GM18505 (cell line): ENCODE measurements around the gene UBL4A.

Experiments
- ATAC-seq: cut with Tn5 transposase; IDR thresholded peaks from one replicate; pipeline ENCODE4 v1.9.1; 2021; ENCODE audit not compliant: unreplicated experiment
- POLR2A ChIP-seq: IDR thresholded peaks from 4 replicates; pipeline ENCODE4 v1.6.1; 2011; ENCODE audit warnings: borderline replicate concordance; ENCODE audit not compliant: insufficient read depth, insufficient read length; ENCODE audit errors: extremely low read depth

Gene UBL4A

DNA sequence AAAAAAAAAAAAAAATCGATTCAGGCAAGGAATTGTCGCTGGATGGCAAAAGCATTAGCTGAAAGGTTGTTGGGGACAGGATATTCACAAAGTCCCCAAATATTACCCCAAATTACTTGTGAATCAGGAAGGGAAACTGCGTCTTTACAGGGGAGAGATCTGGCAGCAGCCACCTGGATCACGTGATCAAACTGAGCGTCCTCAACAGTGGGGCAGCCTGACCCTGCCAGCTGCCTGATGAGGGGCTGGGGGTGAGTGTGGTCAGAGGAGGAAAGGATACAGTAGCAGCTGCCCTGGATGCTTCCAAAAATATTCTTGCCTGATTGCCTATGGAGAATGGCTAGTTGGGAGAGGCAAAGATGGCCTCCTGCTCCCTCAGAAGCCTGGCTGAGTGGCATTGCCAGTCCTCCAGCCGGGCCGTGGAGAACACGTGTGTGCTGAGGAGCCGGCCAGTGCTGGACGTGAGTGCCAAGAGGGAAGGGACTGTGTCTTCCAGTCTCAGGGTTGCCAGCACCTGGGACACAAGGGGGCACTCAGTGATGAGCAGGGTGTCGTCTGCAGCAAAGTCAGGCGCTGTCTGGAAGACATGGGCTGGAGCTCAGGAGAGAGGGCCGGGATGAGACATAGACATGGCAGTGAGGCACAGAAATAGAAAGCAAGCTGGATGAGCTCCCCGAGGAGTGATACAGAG lies 4.4 kb downstream of the UBL4A start:
- no peak for TF ChIP-seq POLR2A
- no peak for ATAC-seq

DNA sequence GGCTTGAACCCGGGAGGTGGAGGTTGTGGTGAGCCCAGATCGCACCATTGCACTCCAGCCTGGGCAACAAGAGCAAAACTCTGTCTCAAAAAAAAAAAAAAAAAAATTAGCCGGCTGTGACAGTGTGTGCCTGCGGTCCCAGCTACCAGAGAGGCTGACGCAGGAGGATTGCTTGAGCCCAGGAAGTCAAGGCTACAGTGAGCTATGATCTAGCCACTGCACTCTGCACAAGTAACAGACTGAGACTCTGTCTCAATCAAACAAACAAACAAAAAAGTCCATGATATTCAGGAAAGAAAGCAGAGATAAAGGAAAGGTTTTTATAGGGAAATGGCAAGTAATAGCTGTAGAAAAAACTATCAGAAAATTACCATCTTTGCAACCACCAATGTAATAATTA lies 5.2 kb downstream of the UBL4A start:
- no peak for TF ChIP-seq POLR2A
- ATAC-seq, result no peak

DNA sequence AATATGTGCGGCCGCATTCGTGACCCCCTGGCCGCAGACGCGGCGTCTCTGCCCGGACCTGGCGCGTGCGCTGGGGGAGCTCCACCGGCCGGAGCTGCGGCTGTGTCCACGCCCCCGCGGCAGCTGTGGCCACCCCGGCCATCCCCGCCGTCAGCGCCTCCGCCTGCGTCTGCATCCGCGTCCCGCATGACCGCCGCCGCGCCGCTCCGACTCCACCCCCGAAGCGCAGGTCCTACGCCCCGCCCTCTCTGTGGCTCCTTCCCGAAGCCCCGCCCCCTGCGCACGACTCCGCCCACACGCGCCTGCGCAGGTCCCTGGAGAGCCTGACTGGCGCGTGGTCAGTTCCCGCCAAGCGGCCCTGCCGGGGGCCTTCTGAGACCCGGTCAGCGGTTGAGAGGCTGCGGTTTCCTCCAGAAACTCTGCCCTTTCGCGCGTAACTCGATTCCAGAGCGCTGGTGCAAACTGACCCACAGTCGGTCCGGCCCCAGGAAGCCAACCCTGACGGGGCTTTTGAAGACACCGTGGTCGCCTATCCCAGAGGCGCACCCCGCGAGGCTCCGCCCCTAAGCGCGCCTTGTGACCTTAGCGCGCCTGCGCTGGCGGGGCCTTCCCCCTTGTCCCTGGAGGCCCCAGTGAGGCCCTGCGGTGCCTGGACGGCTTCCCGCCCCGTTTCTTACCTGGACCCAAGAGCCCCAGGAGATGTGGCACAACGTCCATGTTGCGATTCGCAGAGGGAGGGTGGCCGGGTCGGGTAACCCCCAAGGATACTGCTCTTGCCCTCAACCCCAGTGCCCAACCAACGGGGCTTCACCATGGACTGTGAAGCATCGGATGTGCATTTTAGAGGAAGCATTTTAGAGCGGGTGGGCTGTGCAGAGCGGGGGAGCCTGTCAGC lies 7.4 kb downstream of the UBL4A start, which contains the start of gene LAGE3:
LAGE3 (minus strand) TSS at position 554 of the 895 bp plus-strand sequence; CDS start at position 188, 366 bp downstream.
- peak; percentile 82 for ATAC-seq
- peak; percentile 71 for TF ChIP-seq POLR2A

DNA sequence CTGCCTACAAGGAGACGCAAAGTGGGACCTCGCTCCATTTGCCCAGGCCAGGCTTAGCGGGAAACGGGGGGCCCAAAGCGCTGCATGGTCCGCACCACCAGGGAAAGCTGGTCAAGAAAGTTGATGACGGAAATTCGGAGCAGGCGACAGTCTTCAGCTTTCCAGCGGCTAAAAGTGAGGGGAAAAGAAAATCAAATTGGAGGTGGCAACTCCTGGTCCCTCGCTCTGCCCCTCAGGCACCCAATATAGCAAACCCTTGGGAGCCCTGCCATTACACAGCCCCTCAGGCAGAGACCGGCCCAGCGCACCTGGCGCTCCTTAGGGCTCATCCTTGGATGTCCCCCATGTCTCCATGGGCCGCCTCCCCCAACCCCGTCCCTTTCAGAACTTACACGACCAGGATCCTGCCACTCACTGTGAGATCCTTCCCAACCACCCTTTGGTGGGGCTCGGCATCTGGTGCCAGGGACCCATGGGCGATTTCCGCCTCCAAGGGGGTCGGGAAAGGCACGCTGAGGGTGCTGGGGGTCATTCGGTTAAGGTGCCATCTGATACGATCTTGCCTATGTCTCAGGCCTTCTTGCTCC lies 8.4 kb downstream of the UBL4A start:
- ATAC-seq, result no peak
- no peak for TF ChIP-seq POLR2A

DNA sequence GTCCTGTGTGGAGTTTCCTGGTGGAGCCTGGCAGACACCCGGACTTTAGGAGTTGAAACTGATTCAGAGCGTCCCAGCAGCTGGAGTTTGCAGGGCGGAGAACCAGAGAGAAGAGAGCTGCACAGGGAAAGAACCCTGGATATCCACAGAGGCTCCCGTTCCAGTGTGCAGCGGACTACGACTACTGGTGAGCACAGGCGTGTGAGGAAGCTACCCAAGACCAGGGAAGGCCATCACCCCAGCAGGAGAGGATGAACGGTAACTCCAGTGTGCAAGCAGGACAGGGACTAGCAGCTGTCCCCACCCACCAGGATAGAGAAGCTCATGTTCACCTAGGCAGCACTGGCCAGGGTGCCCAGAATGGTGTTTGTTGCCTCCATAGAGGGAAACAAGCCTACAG lies 9.6 kb downstream of the UBL4A start:
- TF ChIP-seq POLR2A, result no peak
- no peak for ATAC-seq

- no peak for TF ChIP-seq POLR2A
- ATAC-seq, result no peak
Measured at GRCh38 chrX:154473683-154474082, 12.7 kb downstream of the UBL4A start.

DNA sequence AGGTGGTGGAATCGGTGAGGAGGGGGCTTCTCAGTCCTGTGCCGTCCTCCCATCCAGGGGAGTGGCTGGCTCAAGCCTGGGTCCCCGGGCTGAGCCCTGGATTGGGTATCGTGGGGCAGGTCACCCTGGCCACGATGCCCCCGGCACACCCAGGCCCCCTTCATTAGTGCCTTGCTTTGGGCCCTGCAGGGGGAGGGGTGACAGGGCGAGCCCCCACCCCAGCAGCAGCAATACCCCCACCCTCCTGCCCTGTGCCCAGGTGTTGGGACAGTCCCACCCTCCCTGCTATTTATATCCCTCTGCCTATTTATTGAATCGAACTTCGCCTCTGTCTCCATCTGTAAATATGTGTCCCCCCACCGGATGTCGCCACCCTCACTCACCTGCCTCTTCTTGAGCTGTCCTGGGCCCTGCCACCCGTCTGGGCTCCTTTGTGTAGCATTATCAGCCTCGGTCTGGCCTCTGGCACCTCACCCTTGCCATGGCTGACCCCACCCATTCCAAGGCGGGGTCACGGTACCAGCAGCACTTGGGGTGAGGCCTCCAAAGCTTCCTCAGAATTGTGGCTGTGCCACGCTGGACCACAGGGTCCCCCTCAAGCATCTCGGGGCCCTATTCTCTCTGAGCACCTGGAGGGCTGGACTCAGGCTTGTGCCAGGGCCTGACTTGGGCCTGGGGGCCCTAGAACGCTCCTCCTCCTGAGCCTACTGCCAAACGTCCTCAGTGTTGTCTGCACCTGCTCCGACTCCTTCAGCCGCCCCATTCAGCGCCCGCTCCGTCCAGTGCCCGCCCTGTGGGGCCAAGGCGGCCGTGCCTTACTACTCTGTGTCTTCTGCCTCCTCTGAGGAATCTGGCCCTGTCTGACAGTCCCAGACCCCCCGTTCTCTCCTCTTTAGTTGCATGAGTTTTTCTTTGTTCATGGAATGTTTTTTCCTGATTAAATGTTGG lies 13.5 kb downstream of the UBL4A start:
- no peak for ATAC-seq
- TF ChIP-seq POLR2A, result no peak

DNA sequence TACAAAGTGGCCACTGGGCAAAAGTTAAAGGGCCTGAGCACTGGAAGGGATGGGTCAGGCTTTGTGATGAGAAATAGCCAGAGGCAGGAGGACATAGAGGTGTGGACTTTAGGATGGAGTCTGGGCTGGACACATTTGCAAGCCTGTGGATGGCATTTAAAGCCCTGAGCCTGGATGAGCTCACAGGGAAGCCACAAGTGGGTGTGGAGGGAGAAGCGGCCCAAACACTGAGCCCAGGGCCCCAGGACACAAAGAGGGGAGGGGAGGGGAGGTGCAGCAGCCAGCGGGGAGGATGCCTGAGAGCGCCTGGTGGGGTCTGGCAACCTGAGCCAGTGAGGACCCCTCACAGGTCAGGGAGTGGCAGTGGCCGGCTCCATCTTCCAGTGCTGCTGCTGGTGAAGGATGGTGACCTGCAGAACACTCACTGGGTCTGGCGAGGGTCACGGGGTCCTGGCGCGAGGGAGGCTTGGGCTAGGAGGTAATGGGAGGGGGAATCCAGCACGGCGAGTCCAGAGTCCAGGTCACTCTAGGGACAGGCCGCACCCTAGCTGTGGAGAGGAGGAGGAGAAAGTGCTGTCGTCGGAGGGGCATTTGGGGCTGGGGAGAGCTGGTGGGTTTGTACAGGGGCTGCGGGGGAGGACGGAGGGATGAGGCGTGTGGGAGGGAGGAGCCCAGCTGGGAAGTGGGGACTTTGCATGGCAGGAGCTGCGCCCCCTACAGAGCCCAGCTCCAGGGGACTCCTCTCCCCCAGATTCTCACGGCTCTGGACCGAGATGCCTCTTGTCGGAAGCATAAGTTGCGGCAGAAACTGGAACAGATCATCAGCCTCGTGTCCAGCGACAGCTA lies 14.4 kb downstream of the UBL4A start:
- ATAC-seq, result no peak
- no peak for TF ChIP-seq POLR2A

DNA sequence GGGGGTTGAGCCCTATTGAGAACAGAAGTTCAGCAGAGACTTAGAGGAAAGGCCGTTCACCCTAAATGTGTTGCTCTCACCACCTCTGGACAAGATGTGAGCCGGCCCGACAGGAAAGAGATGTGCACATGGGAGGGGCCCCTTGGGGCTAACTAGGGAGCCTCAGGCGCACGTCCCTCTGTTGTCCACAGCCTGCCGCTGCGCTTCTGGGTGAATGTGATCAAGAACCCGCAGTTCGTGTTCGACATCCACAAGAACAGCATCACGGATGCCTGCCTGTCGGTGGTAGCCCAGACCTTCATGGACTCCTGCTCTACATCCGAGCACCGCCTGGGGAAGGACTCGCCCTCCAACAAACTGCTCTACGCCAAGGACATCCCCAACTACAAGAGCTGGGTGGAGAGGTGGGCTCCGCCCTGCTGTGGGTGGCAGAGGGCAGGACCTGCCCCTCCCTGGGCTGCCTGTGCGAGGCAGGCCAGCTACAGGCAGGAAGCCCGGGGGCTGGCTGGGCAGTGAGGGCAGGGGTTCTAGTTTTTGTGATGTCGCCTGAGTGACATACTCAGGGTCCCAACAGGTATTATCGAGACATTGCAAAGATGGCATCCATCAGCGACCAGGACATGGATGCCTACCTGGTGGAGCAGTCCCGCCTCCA lies 15.4 kb downstream of the UBL4A start:
- no peak for ATAC-seq
- no peak for TF ChIP-seq POLR2A

- no peak for TF ChIP-seq POLR2A
- no peak for ATAC-seq
Measured at GRCh38 chrX:154470434-154470833, 16.0 kb downstream of the UBL4A start.

- no peak for TF ChIP-seq POLR2A
- no peak for ATAC-seq
Measured at GRCh38 chrX:154469880-154470279, 16.5 kb downstream of the UBL4A start.
